Posterior cingulate gyrus (tissue), 11 donors: ENCODE results near the gene DCDC1.
"Not testable (repeated sequence)": the region's sequence is repeated elsewhere in the genome, so short reads cannot be mapped to it uniquely, and the experiment has no call there.

ENCODE experiments used
- DNase-seq, 10 donors: peaks; one replicate each; pipeline versions ENCODE4 v3.0.0 to v3.0.0-alpha.2; 2020 to 2021; ENCODE audit warnings: mixed read lengths in 3 of 10
- intact Hi-C: fragments of 100-400 bp; cut with DNase I; formaldehyde crosslinking; loops from one replicate; pipeline ENCODE4 v1.15.1; 2023

The DCDC1 gene

GRCh38 chr11:31337806-31338205 is 31.7 kb downstream of the DCDC1 start:
- DNase-seq: no peak
- intact Hi-C loops: no loop called here

- intact Hi-C loops: no loop called here
- DNase-seq: peak in 1 of 10 donors; percentile 21
Measured at GRCh38 chr11:31328697-31329096, 40.8 kb downstream of the DCDC1 start.

GRCh38 chr11:31327417-31327816 is 42.1 kb downstream of the DCDC1 start:
- no peak for DNase-seq
- intact Hi-C loops: no loop called here

- intact Hi-C loops: no loop called here
- DNase-seq: no peak
Measured at GRCh38 chr11:31326470-31327148, 42.9 kb downstream of the DCDC1 start.

- no peak for DNase-seq
- intact Hi-C loops: no loop called here
Measured at GRCh38 chr11:31325160-31325559, 44.4 kb downstream of the DCDC1 start.

- no peak for DNase-seq
- intact Hi-C loops: no loop called here
Measured at GRCh38 chr11:31323145-31323544, 46.4 kb downstream of the DCDC1 start.

- peak in 1 of 10 donors; percentile 39 for DNase-seq
- intact Hi-C loops: not testable (repeated sequence)
Measured at GRCh38 chr11:31321494-31321893, 48.0 kb downstream of the DCDC1 start.

GRCh38 chr11:31303644-31304180 is 65.8 kb downstream of the DCDC1 start:
- DNase-seq: no peak
- intact Hi-C loops: no loop called here

GRCh38 chr11:31301549-31302510 is 67.7 kb downstream of the DCDC1 start:
- DNase-seq: no peak
- intact Hi-C loops: no loop called here

GRCh38 chr11:31295308-31295707 is 74.2 kb downstream of the DCDC1 start:
- intact Hi-C loops: no loop called here
- no peak for DNase-seq

GRCh38 chr11:31273527-31273926 is 96.0 kb downstream of the DCDC1 start:
- intact Hi-C loops, DNase-seq: not testable (repeated sequence)

- intact Hi-C loops: no loop called here
- DNase-seq: no peak
Measured at GRCh38 chr11:31267720-31268119, 101.8 kb downstream of the DCDC1 start.

GRCh38 chr11:31264834-31265233 is 104.7 kb downstream of the DCDC1 start:
- no peak for DNase-seq
- intact Hi-C loops: no loop called here

GRCh38 chr11:31262761-31263160 is 106.8 kb downstream of the DCDC1 start:
- no peak for DNase-seq
- intact Hi-C loops: no loop called here

- intact Hi-C loops: no loop called here
- no peak for DNase-seq
Measured at GRCh38 chr11:31259797-31260196, 109.7 kb downstream of the DCDC1 start.

GRCh38 chr11:31254415-31254814 is 115.1 kb downstream of the DCDC1 start:
- DNase-seq: no peak
- intact Hi-C loops: no loop called here

GRCh38 chr11:31248768-31249167 is 120.8 kb downstream of the DCDC1 start:
- intact Hi-C loops: no loop called here
- DNase-seq: no peak

GRCh38 chr11:31247321-31247720 is 122.2 kb downstream of the DCDC1 start:
- no peak for DNase-seq
- intact Hi-C loops: no loop called here

GRCh38 chr11:31246451-31247165 is 122.9 kb downstream of the DCDC1 start:
- intact Hi-C loops: no loop called here
- DNase-seq: no peak

GRCh38 chr11:31243706-31244105 is 125.8 kb downstream of the DCDC1 start:
- no peak for DNase-seq
- intact Hi-C loops: loop anchor here (5.0 kb wide), 1 partner anchor 629 kb away; no protein-coding TSS in a partner anchor
